BJ (cell line): Measurements from ENCODE around the gene DNAJC18. TPM values are rescaled to one million over a fixed set of nuclear protein-coding genes. Genes with fewer than 3 reads are reported as not detected.
"Not testable (repeated sequence)": the region's sequence is repeated elsewhere in the genome, so short reads cannot be mapped to it uniquely, and the experiment has no call there.

ENCODE experiments used
- CTCF ChIA-PET: fragments of 350-600 bp; formaldehyde crosslinking; extraction: SDS; loops from one replicate; lab custom pipeline; 2021; ENCODE audit warnings: antibody characterized with exemption, inconsistent platforms; lab: Yijun Ruan, JAX
- POLR2A ChIA-PET: fragments of 300-600 bp; sonication (Branson Sonifier 250); formaldehyde crosslinking; extraction: SDS; loops from one replicate; lab custom pipeline; 2021; ENCODE audit warnings: antibody characterized with exemption; lab: Charles Lee
- DNase-seq: peaks from one replicate; pipeline ENCODE4 v3.0.0-alpha.2; 2011; ENCODE audit warnings: low read depth
- H3K27me3 ChIP-seq: 2 replicates; pipeline ENCODE4 v1.6.0; 2011; ENCODE audit warnings: low read length; ENCODE audit not compliant: control insufficient read depth, insufficient read depth
- H3K36me3 ChIP-seq: 2 replicates; pipeline ENCODE4 v1.5.1; 2011; ENCODE audit warnings: low read length; ENCODE audit not compliant: control insufficient read depth, insufficient read depth
- H3K4me3 ChIP-seq: 2 replicates; pipeline ENCODE4 v1.5.1; 2011; ENCODE audit warnings: low read depth, mild to moderate bottlenecking, control low read depth, low read length
- CTCF ChIP-seq: IDR thresholded peaks from 2 replicates; pipeline ENCODE4 v1.5.1; 2011; ENCODE audit warnings: low read depth, mild to moderate bottlenecking, control low read depth, inconsistent platforms, low read length, moderate library complexity; ENCODE audit not compliant: insufficient read depth
- polyA plus RNA-seq: library from polyadenylated mRNA; depleted of rRNA; stranded (reverse); fragments of >200 nt; gene quantifications from 2 replicates; pipeline ENCODE4 v1.2.3, GENCODE V29; 2011

The DNAJC18 gene
- polyA plus RNA-seq, 1 experiment: 5.2 TPM

- CTCF ChIA-PET: interaction anchor here (1.3 to 2.6 kb wide), 4 partner anchors 14 to 59 kb away, joined by 4 to 13 read pairs (median 8); no protein-coding TSS in a partner anchor
- no peak for DNase-seq
- POLR2A ChIA-PET: interaction anchor here (0.5 kb wide), 1 partner anchor 80 kb away, joined by 12 read pairs; the partner anchor contains the start of gene UBE2D2
Observed at GRCh38 chr5:139481580-139482049, 42.3 kb upstream of the DNAJC18 start.

GRCh38 chr5:139481122-139481533 is 41.8 kb upstream of the DNAJC18 start:
- ChIA-PET CTCF (interaction anchor here (0.7 to 2.6 kb wide), 5 partner anchors 33 to 60 kb away, joined by 4 to 13 read pairs (median 6); no protein-coding TSS in a partner anchor), POLR2A (no interaction called here)
- peak overlapping the region; percentile 57 for H3K4me3 ChIP-seq
- no peak for DNase-seq
- no peak for TF ChIP-seq CTCF
- no peaks in the 10 kb centered on the region for H3K27me3 ChIP-seq
- H3K36me3 ChIP-seq: peaks cover 16% of the 10 kb centered on the region

More at GRCh38 chr5:139481580-139482049, 42.3 kb upstream of the DNAJC18 start:
- Histone ChIP-seq H3K27me3 (no peaks in the 10 kb centered on the region), H3K4me3 (peak overlapping the region; percentile 57), H3K36me3 (peaks cover 14% of the 10 kb centered on the region)
- TF ChIP-seq CTCF: peak; percentile 45

GRCh38 chr5:139479729-139480128 is 40.4 kb upstream of the DNAJC18 start:
- H3K4me3 ChIP-seq, H3K27me3 ChIP-seq, POLR2A ChIA-PET, DNase-seq: not testable (repeated sequence)
- CTCF ChIA-PET: interaction anchor here (0.5 to 0.6 kb wide), 2 partner anchors 29 to 35 kb away, joined by 3 read pairs; no protein-coding TSS in a partner anchor
- H3K36me3 ChIP-seq: peaks cover 21% of the 10 kb centered on the region

GRCh38 chr5:139478657-139479423 is 39.5 kb upstream of the DNAJC18 start:
- H3K4me3 ChIP-seq, DNase-seq, POLR2A ChIA-PET, H3K27me3 ChIP-seq: not testable (repeated sequence)
- CTCF ChIA-PET: interaction anchor here (0.5 to 0.9 kb wide), 2 partner anchors 22 to 36 kb away, joined by 3 read pairs; no protein-coding TSS in a partner anchor
- peaks cover 21% of the 10 kb centered on the region for H3K36me3 ChIP-seq

GRCh38 chr5:139475865-139476617 is 36.7 kb upstream of the DNAJC18 start:
- no peak for TF ChIP-seq CTCF
- ChIA-PET CTCF (interaction anchor here (1.3 kb wide), 1 partner anchor 54 kb away, joined by 3 read pairs; no protein-coding TSS in a partner anchor), POLR2A (no interaction called here)
- H3K4me3 ChIP-seq: no peak overlapping the region
- peaks cover 21% of the 10 kb centered on the region for H3K36me3 ChIP-seq
- no peaks in the 10 kb centered on the region for H3K27me3 ChIP-seq
- DNase-seq: no peak
